Measurements from ENCODE around the gene HDDC2. TPM values are rescaled to one million over a fixed set of nuclear protein-coding genes. Genes with fewer than 3 reads are reported as not detected.

HDDC2 gene
- total RNA-seq, 1 experiment from 2014 or later = 55.2 TPM

- H3F3A ChIP-seq (ENCODE audit: insufficient read depth, low read depth) = no peaks in the 10 kb centered on the region; the same call in 1 of the 2 replicates
- no peaks in the 10 kb centered on the region for H4K20me1 ChIP-seq (ENCODE audit: insufficient read depth)
- no peak for TF ChIP-seq EZH2 (IDR thresholded peaks at IDR 0.05; ENCODE audit: low read depth)
- TF ChIP-seq CTCF (conservative IDR thresholded peaks at IDR 0.05) = no peak
- no peak overlapping the region for H3K4me2 ChIP-seq
- peaks cover 24% of the 10 kb centered on the region; the same call in 1 of the 2 replicates for H3K36me3 ChIP-seq (ENCODE audit: low read depth)
- H3K27ac ChIP-seq = no peak overlapping the region
- DNase-seq = no peak
- ChIA-PET CTCF (no interaction called here), POLR2A (ENCODE audit: unreplicated experiment) (interaction anchor here (0.6 to 0.7 kb wide), 2 partner anchors 14 to 188 kb away, joined by 4 to 6 read pairs; no protein-coding TSS in a partner anchor)
- no peaks in the 10 kb centered on the region for H3K79me2 ChIP-seq (ENCODE audit: low read depth)
- no peaks in the 10 kb centered on the region for H3K9me2 ChIP-seq (ENCODE audit: insufficient read depth)
- no peak overlapping the region for H3K4me3 ChIP-seq
- no TSS peak for BruUV-seq (replicated peaks)
- H3K27me3 ChIP-seq (ENCODE audit: insufficient read depth, low read depth) = no peaks in the 10 kb centered on the region
- H2AFZ ChIP-seq = no peak overlapping the region
- no peaks in the 10 kb centered on the region for H3K9me3 ChIP-seq (ENCODE audit: insufficient read depth, low read depth)
- no peaks in the 10 kb centered on the region for H3K4me1 ChIP-seq (replicated peaks; ENCODE audit: insufficient read depth)
- intact Hi-C loops (cut with micrococcal nuclease; ENCODE audit: unreplicated experiment) = no loop called here
Observed at GRCh38 chr6:125253881-125254280, 47.9 kb downstream of the HDDC2 start.

GRCh38 chr6:125252891-125253290 lies 48.9 kb downstream of the HDDC2 start:
- Histone ChIP-seq H3K9me3 (ENCODE audit: insufficient read depth, low read depth) (no peaks in the 10 kb centered on the region), H3K4me3 (no peak overlapping the region), H3K79me2 (ENCODE audit: low read depth) (no peaks in the 10 kb centered on the region), H3K36me3 (ENCODE audit: low read depth) (peaks cover 34% of the 10 kb centered on the region), H3K27ac (no peak overlapping the region), H3K27me3 (ENCODE audit: insufficient read depth, low read depth) (no peaks in the 10 kb centered on the region), H3F3A (ENCODE audit: insufficient read depth, low read depth) (no peaks in the 10 kb centered on the region; the same call in 1 of the 2 replicates), H3K4me2 (no peak overlapping the region), H2AFZ (no peak overlapping the region), H3K4me1 (replicated peaks; ENCODE audit: insufficient read depth) (no peaks in the 10 kb centered on the region), H4K20me1 (ENCODE audit: insufficient read depth) (no peaks in the 10 kb centered on the region), H3K9me2 (ENCODE audit: insufficient read depth) (no peaks in the 10 kb centered on the region)
- no peak for TF ChIP-seq EZH2 (IDR thresholded peaks at IDR 0.05; ENCODE audit: low read depth)
- TF ChIP-seq CTCF (conservative IDR thresholded peaks at IDR 0.05) = no peak
- ChIA-PET POLR2A (ENCODE audit: unreplicated experiment) (no interaction called here), CTCF (interaction anchor here (0.5 kb wide), 1 partner anchor 75 kb away, joined by 3 read pairs; no protein-coding TSS in a partner anchor)
- DNase-seq = no peak
- no TSS peak for BruUV-seq (replicated peaks)
- intact Hi-C loops (cut with micrococcal nuclease; ENCODE audit: unreplicated experiment) = no loop called here

GRCh38 chr6:125251516-125252220 lies 50.1 kb downstream of the HDDC2 start:
- no peak overlapping the region for H3K4me3 ChIP-seq
- peaks cover 4% of the 10 kb centered on the region for H3K4me1 ChIP-seq (replicated peaks; ENCODE audit: insufficient read depth)
- H3K27me3 ChIP-seq (ENCODE audit: insufficient read depth, low read depth) = no peaks in the 10 kb centered on the region
- no peaks in the 10 kb centered on the region for H4K20me1 ChIP-seq (ENCODE audit: insufficient read depth)
- TF ChIP-seq CTCF (conservative IDR thresholded peaks at IDR 0.05) = no peak
- TF ChIP-seq EZH2 (IDR thresholded peaks at IDR 0.05; ENCODE audit: low read depth) = no peak
- H2AFZ ChIP-seq = no peak overlapping the region
- BruUV-seq (replicated peaks) = no TSS peak
- intact Hi-C loops (cut with micrococcal nuclease; ENCODE audit: unreplicated experiment) = no loop called here
- H3K79me2 ChIP-seq (ENCODE audit: low read depth) = no peaks in the 10 kb centered on the region
- POLR2A ChIA-PET (ENCODE audit: unreplicated experiment) = interaction anchor here (0.6 kb wide), 1 partner anchor 13 kb away, joined by 8 read pairs; no protein-coding TSS in a partner anchor
- H3K9me3 ChIP-seq (ENCODE audit: insufficient read depth, low read depth) = no peaks in the 10 kb centered on the region
- H3F3A ChIP-seq (ENCODE audit: insufficient read depth, low read depth) = no peaks in the 10 kb centered on the region; the same call in 1 of the 2 replicates
- DNase-seq = no peak
- H3K27ac ChIP-seq = no peak overlapping the region
- no peaks in the 10 kb centered on the region for H3K9me2 ChIP-seq (ENCODE audit: insufficient read depth)
- CTCF ChIA-PET = interaction anchor here (0.6 kb wide), 1 partner anchor 263 kb away, joined by 5 read pairs; no protein-coding TSS in a partner anchor
- no peak overlapping the region for H3K4me2 ChIP-seq
- H3K36me3 ChIP-seq (ENCODE audit: low read depth) = peaks cover 35% of the 10 kb centered on the region

Measured in PC-9 (cell line).